Midbrain (tissue), 1 donor: ENCODE measurements around the gene OR13J1.
"Not testable (repeated sequence)": the region's sequence is repeated elsewhere in the genome, so short reads cannot be mapped to it uniquely, and the experiment has no call there.

Source experiments
- DNase-seq: peaks from one replicate; lab custom pipeline; 2025; lab: John Stamatoyannopoulos, UW

OR13J1 gene, protein sequence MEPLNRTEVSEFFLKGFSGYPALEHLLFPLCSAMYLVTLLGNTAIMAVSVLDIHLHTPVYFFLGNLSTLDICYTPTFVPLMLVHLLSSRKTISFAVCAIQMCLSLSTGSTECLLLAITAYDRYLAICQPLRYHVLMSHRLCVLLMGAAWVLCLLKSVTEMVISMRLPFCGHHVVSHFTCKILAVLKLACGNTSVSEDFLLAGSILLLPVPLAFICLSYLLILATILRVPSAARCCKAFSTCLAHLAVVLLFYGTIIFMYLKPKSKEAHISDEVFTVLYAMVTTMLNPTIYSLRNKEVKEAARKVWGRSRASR

DNA sequence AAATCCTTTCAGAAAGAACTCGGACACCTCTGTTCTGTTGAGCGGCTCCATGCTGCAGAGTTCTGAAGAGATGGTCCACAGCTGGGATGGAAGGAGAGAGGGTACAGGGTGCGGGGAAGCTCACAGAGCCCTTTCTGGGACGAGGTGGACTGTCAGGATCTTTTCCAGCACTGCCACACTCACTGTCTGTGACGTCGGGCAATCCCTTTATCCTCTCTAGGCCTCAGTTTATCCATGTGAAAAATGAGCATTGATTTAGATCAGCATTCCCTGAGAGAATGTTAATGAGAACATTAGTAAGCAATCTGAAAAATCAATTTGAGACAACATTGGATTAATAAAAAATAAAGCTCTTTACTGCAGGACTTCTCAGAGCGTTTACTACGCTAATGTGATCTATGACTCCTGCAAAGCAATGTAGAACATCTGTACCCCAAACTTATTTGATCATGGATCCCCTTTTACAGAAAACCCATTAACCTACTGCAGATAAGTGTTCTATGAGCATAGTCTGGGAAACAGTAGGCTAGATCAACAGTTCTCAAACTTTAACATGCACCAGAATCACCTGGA, at the start of gene OR13J1:
Gene OR13J1, minus strand, starts transcription at position 51 of the 573 bp plus-strand sequence. Its CDS starts 0 bp downstream, at position 51.
- DNase-seq, result no peak

DNA sequence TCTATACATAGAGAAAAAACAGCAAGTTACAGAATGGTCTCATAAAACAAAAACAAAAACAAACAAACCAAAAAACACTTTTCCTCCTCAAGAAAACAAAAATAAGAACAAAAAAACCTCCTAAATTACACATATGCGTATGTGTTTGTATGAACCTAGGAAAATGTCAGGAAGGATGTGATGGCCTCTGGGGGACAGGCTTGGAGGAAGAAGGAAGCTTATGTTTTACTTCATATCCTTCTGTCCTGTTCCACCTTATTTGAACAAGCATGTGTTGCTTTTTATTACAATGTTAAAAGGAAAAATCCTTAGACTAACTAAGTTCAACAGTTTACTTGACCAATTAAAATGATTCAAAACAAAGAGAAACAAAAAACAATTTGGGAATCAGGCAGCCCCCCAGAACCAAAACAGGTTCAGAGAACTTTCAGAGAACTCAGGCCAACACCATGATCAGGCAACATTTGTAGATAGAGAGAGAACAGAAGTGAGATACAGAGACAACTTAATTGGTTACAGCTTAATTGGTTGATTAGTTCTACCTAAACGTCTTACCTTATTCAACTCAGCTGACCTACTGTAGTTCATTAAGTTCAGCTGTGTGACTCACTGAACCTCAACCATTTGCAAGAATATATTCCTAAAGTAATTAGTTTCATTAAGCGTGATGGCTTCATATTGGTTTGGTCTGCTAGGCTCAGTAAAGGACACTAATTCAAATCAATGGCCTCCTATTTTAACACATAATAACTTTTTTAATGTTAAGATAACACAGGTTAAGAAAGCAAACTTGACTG, 49.2 kb upstream of the OR13J1 start:
- no peak for DNase-seq

DNA sequence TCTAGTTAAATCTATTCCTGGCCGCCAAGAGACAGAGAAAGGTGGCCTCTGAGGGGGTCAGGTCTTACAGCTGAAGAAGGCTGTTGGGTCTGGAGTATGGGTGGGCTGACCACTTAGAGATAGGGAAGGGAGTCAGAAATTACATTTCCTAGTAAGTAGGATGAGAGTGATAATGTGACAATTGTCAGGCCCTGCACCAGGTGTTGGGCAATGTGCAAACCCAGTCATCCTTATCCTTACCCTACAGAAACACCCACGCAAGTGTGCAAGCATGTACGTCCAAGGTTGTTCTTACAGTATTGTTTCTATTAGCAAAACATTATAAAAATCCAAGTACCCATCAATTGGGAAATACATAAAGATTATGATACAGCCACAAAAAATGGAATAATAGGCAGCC, 48.6 kb upstream of the OR13J1 start:
- no peak for DNase-seq

DNA sequence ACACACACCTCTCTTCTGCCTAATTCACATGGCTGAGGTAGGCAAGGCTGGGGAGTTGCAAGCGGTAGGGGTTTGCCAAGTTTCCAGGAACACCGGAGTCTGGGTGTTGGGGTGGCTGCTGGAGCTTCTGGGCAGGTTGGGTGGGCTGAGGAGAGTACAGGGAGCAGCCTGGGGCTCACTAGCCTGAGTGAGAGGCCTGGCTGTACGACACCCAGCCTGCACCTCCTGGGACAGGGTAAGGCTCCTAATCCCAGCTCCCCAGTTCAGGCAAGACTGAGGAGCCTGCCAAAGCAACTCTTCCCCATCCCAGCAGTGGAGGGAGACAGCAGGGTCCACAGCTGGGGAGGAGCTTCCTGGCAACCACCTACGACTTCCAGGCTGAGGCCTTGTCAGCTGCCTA, 47.1 kb upstream of the OR13J1 start:
- no peak for DNase-seq

DNA sequence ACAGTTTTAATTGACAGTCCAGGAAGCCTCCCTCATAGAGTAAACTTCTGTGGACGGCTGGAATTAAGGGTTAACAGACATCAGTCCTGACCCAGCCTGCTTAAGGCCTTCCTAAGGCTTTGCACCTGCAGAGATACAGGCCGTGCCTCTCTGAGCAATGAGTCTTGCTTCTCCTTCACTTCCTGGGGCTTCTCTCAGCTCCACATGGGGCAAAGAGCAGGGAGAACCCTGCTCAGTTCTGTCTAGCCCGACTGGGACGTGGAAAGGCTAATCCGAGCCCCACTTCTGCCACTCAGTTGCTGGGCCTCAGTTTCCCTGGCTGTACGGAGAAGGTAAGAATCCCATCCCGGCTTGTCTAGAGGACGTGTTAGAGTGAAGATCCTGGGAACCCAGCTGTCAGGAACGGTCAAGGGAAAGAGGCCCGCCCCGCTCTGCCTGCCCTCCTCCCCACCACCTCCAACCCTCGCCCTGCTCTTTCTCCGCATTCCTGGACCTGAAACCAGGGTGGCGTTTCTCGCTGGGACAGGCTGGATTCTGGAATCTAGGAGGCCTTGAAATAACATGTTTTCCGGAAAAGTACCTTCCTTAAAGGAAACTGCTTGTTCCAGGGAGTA, 45.6 kb upstream of the OR13J1 start:
- no peak for DNase-seq

DNA sequence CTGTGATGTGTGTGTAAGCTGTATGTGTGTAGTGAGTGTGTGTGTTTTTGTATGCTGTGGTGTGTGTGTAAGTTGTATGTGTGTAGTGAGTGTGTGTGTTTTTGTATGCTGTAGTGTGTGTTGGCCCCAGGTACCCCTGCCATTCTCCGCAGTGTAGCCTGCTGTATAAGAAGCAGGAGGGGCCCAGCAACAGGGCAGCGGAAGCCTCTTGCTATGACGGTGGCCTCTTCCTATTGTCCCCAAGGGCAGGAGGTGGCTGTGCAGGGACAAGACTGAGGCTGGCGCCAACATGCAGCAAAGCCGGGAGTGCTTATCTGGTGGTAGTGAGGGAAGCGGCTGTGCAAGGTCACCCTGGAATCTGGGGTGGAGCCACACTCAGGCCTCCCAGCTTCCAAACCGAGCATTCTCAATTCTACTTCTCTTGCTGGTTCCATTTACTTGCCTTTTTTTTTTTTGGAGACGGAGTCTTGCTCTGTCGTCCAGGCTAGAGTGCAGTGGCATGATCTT, 44.2 kb upstream of the OR13J1 start:
- DNase-seq, result no peak

DNA sequence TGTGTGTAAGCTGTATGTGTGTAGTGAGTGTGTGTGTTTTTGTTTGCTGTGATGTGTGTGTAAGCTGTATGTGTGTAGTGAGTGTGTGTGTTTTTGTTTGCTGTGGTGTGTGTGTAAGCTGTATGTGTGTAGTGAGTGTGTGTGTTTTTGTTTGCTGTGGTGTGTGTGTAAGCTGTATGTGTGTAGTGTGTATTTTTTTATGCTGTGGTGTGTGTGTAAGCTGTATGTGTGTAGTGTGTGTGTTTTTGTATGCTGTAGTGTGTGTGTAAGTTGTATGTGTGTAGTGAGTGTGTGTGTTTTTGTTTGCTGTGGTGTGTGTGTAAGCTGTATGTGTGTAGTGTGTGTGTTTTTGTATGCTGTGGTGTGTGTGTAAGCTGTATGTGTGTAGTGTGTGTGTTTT, 43.2 kb upstream of the OR13J1 start:
- DNase-seq, result not testable (repeated sequence)

DNA sequence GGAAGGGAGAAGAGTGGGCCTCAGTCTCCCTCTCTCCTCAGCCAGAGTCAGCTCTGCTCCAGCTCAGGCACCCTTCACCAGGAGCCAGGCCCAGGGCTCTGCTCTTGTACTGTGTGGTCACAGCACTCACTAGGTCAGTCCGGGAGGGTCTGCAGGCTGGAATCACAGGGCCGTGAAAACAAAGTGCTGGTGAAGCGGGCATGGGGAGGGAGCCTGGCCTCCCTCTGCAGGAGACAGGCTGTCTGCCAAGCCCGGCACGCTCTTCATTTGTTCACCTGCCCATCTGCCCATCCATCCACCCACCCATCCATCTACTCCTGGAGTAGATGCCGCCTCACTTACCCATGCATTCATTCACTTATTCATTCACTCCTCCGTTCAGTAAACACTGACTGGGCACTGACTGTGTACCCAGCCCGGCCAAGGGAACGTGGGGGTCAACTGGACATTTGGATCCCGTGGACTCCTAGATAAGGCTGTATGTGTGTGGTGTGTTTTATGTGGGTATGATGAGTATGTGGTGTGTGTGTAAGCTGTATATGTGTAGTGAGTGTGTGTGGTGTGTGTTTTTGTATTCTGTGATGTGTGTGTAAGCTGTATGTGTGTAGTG, 42.7 kb upstream of the OR13J1 start:
- DNase-seq, result no peak

DNA sequence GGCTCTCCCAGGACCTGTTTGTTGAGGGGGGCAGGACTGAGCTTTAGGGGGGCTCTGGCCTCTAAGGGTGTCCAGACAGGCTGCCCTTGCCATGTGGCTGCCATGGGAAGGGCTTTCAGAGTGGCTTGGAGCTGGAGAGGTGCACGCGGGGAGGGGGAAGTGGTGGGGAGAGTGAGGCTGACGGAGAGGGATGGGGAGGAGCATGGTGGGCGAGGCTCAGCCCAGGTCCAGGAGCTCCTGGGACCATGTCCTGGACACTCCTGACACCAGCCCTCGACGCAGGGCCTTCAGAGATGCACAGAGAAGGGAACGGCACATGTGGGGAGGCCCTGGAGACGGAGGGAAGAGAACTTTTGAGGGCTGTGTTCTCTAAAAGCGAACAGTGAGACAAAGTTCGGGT, 41.5 kb upstream of the OR13J1 start:
- DNase-seq, result no peak

DNA sequence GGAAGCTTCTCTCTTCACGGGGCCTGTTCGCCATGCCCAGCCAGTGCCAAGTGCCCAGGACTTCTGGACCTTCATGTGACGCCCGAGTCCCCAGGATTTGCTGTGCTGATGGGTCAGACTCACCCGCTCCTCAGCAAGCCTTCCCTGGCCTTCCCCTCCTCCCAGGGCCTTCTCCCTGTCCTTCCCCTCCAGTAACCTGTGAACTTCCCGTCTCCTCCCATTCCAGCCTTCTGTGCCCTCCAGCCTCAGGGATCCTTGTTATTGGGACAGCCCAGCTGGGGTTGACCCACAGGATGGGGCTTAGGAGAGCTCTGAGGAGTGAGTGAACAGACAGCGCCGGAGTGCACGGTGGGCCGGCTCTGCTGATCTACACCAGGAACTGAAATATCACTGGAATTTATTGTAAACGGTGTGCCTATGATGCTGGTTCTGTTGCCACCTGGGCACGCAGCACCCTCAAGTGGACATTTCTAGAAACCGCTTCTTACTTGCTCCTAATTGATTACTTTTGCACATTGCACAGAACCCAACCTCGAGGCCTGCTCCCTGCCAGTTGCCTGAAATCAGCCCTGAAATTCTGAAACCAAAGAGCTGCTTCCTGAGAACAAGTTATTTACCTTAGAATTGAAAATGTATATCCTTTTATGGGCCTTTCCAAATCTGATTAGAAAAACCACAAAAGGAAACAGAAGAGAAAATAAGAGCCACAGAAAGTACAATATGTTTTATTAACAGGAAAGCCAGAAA, 40.6 kb upstream of the OR13J1 start:
- DNase-seq, result no peak

DNA sequence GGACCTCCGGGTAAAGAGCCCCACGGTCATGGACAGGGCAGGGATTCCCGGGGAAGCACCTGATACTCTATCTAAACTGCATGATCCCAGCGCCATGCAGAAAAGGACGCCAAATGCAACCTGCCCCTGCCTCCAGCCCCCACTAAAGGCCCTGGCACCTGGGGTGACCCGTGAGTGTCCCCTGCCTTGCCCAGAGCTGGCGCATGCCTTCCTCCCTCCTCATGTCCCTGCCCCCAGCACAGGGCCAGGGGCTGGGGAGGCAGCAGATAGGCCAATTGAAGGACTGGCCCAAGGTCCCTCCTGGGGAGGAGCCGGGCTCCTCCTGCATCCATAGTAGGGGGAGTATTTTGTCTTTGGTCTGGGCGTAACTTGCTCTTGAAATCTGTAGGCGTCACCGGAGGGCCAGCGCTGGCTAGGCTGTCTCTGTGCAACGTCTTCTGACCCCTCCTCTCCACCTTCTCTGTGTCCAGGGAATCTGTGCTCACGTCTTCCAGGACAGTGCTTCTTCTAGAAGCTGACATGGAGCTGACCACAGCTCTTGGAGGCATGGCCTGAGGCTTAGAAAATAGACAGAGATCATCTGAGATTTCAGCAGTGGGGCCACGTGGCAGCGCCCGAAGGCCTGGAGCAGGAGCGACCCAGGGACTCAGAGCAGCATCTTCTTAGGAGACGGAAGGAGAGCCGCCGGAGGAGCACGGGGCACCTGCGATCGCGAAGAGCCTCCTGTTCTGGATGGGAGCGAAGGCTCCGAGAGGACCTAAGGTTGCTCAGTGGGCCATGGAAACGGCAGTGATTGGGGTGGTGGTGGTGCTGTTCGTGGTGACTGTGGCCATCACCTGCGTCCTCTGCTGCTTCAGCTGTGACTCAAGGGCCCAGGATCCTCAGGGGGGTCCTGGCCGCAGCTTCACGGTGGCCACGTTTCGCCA, 39.7 kb upstream of the OR13J1 start:
- DNase-seq, result no peak

DNA sequence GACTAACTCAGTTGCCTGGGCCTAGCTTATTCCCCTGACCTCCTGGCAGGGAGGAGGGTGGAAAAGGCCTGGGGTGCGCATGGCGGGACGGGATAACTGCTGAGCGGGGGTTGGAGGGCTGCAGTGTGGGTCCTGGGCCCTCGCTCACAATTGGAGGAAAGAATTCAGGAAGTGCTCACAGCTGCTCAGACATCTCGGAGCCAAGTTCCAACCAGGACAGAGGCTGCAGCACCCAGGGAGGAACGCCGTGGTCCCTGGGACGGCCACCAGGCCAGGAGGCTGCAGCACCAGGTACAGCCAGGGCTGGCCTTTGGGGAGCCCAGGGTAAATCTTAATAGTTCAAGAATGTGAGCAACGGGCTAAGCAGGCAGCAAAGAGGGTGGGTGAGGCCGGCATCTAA, 39.1 kb upstream of the OR13J1 start, which contains the start of gene SPAAR:
Gene SPAAR, plus strand, starts transcription at position 217 of the 400 bp plus-strand sequence. CDS start 974 bp downstream, outside the sequence.
- no peak for DNase-seq

DNA sequence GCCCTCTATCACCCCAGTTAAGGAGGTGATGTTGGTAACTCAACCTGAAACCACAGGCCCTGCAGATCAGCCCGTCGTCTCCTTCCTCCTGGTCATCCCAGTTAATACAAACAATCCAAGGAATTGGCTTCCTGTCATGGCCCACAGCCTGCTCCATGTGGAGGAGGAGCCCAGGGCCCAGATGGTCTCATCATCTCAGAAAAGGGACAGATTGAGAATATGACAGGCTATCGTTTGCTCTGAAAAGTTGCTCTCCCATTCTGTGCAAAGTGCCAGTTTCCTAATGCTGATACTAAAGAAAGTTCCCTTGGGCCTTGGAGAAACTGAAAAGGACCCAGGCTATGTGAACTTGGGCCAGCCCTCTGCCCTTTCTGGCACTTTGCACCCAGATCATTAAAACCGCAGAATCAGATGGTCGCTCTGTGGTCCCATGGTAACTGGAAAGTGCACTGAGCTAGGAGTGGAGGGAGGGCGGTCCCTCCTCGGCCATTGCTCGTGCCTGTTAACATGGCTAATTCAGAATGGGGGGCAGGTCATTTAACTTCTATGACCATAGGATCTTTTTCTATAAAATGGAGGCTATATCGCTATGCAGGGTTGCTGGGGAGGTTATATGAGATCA, 38.4 kb upstream of the OR13J1 start:
- DNase-seq, result no peak

DNA sequence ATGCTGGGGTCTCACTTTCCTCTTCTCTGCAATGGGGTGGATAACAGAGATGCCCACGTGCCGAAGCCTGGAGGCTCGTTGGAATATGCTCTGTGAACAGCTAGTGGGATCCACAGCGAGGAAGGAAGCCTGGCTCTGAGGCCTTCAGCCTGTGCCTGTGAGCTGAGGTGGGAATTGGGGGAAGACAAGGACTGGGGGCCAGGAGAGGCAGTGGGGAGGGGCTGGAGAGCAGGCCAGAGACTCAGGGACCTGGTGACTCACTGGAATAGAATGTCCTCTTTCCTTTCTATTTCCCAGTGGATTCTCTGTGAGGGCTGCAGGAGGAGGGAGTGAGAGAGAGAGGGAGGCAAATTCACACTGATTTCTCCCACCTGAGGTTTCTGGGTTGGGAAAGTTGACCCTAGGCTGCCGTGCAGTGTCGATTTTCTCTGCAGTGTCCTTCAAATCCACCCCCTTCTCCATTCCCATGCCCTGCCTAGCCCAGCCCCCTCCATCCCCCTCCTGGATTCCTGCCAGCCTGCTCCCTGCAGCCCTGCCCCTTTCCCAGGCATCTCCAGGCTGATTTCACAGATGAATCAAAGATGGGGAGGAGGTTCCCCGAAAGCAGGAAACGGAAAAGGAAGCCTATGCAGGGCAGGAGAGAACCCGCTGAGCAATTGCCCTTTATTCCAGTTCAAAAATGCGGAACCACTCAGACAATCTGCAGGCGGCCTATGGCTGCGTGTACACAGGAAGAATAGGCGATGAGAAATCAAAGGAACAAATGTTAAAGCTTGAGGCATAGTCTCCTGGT, 37.7 kb upstream of the OR13J1 start:
- no peak for DNase-seq

DNA sequence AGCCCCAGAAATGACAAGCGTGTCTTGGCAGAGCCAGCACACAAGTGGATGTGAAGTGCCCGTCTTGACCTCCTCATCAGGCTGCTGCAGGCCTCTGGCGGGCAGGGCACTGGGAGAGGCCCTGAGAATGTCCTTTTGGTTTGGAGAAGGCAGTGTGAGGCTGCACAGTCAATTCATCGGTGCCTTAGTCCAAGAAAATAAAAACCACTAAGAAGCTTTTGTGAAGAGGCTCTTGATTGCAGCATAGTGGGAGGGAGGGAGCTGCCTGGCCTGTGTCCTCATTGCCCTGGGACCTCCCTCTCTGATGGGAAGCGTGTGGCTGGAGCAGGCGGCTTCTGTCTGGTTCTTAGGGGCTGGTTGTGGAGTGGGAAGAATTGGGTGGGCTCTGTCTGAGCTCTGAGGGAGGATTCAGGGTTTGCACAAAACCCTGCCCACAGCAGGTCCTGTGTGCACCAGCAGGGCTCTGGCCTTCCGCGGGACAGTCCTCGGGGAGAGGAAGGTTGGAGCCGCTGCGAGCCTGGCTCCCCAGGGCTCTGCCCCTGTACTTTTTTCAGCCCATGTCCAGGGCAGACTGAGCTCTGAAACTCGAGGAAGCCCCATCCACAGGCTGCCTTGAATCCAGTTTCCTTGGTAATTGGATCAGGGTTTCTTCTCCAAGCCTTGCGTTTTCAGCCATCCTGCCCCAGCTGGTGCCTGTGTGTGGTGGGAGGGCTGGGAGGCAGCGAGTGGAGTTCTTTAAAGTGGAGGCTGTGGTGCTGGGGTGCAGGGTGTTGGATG, 36.9 kb upstream of the OR13J1 start:
- no peak for DNase-seq

DNA sequence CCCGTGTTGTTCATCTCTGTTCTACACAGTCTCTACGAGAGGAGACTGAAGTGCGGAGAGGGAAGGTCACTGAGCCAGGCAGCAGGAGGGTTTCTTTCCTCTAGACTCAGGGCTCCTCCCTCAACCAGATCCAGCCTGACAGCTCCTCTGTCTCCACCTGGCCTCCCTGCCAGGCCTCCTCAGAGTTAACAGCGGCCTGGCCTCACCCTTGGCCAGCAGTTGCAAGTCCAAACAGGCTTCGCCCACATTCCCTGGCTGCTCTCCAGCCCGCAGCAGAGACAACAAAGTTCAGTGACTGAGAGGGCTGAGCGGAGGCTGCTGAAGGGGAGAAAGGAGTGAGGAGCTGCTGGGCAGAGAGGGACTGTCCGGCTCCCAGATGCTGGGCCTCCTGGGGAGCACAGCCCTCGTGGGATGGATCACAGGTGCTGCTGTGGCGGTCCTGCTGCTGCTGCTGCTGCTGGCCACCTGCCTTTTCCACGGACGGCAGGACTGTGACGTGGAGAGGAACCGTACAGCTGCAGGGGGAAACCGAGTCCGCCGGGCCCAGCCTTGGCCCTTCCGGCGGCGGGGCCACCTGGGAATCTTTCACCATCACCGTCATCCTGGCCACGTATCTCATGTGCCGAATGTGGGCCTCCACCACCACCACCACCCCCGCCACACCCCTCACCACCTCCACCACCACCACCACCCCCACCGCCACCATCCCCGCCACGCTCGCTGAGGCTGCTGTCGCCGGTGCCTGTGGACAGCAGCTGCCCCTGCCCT, 35.9 kb upstream of the OR13J1 start, which contains the start of gene HRCT1:
Gene HRCT1, plus strand, starts transcription at position 291 of the 768 bp plus-strand sequence. Its CDS starts 86 bp downstream, at position 377.
- peak; percentile 15 for DNase-seq
